A549 (cell line): ENCODE measurements around the gene LCNL1. TPM values are rescaled to one million over a fixed set of nuclear protein-coding genes. Genes with fewer than 3 reads are reported as not detected.

Experiments used
- ATAC-seq, 2 experiments: fragments of 200-7000 bp in 1 of 2; fragments of >200 bp in 1 of 2; cut with Nextera tagmentation in 1 of 2; cut with Tn5 transposase in 1 of 2; 3 replicates each; pipeline versions ENCODE4 v1.8.0 to v1.9.1; 2018 to 2020; ENCODE audit warnings: mild to moderate bottlenecking in 1 of 2, moderate library complexity in 1 of 2
- CTCF ChIA-PET: fragments of 300-600 bp; sonication (Branson Sonifier 250); formaldehyde crosslinking; extraction: SDS; loops from one replicate; lab custom pipeline; 2021; ENCODE audit warnings: antibody characterized with exemption, inconsistent platforms; lab: Yijun Ruan, JAX
- POLR2A ChIA-PET: fragments of 350-600 bp; formaldehyde crosslinking; extraction: SDS; loops from one replicate; lab custom pipeline; 2021; ENCODE audit warnings: antibody characterized with exemption, inconsistent platforms; lab: Yijun Ruan, JAX
- DNase-seq, 2 experiments: peaks; one replicate each; pipeline versions ENCODE4 v3.0.0 to v3.0.0-alpha.2; 2011 to 2016; ENCODE audit warnings: low read depth in 1 of 2, low spot score in 1 of 2
- FAIRE-seq: peaks from 2 replicates; lab custom pipeline; 2011; peaks lifted over from hg19 to GRCh38; lab: Jason Lieb, UNC
- H3K27ac ChIP-seq, 2 experiments: fragments of >200 bp; sonication (Bioruptor Twin); formaldehyde crosslinking; 3 replicates each; pipeline ENCODE4 v1.5.1; 2016 to 2017
- H3K4me1 ChIP-seq: fragments of >200 bp; sonication (Bioruptor Twin); formaldehyde crosslinking; 3 replicates; pipeline ENCODE4 v1.6.1; 2016
- H3K4me2 ChIP-seq: fragments of >200 bp; sonication (Bioruptor Twin); formaldehyde crosslinking; 3 replicates; pipeline ENCODE4 v1.6.1; 2016
- H3K4me3 ChIP-seq: fragments of >200 bp; sonication (Bioruptor Twin); formaldehyde crosslinking; 3 replicates; pipeline ENCODE4 v1.5.1; 2016
- H3K9me3 ChIP-seq: fragments of >200 bp; sonication (Bioruptor Twin); formaldehyde crosslinking; 3 replicates; pipeline ENCODE4 v1.6.1; 2016
- ATOH8 ChIP-seq: fragments of 250-450 bp; sonication (Bioruptor Pico); IDR thresholded peaks from 2 replicates; pipeline ENCODE4 v1.5.0; 2020; ENCODE audit warnings: low read depth, mild to moderate bottlenecking, moderate library complexity
- BCL3 ChIP-seq: fragments of >200 bp; sonication (Bioruptor Twin); formaldehyde crosslinking; IDR thresholded peaks from 3 replicates; pipeline ENCODE4 v1.6.1; 2016
- BHLHE40 ChIP-seq: IDR thresholded peaks from 2 replicates; pipeline ENCODE4 v1.6.1; 2012; ENCODE audit warnings: low read depth, low read length, inconsistent platforms
- CHD2 ChIP-seq: fragments of 150-350 bp; IDR thresholded peaks from 2 replicates; pipeline ENCODE4 v1.6.1; 2014; ENCODE audit warnings: low read length; ENCODE audit not compliant: partially characterized antibody
- CHD4 ChIP-seq: fragments of 200-600 bp; sonication (generic); IDR thresholded peaks from 2 replicates; pipeline ENCODE4 v1.6.1; 2016; ENCODE audit warnings: antibody characterized with exemption, mild to moderate bottlenecking, borderline replicate concordance
- E2F6 ChIP-seq: IDR thresholded peaks from 2 replicates; pipeline ENCODE4 v1.6.1; 2012; ENCODE audit warnings: low read depth, borderline replicate concordance
- EHF ChIP-seq: fragments of 250-450 bp; sonication (Bioruptor Pico); IDR thresholded peaks from 2 replicates; pipeline ENCODE4 v1.5.0; 2020; ENCODE audit warnings: mild to moderate bottlenecking
- EHMT2 ChIP-seq: fragments of 200-600 bp; sonication (generic); IDR thresholded peaks from 2 replicates; pipeline ENCODE4 v1.6.1; 2016; ENCODE audit warnings: antibody characterized with exemption, low read depth, mild to moderate bottlenecking, moderate library complexity
- EP300 ChIP-seq, 2 experiments: fragments of >200 bp; sonication (Bioruptor Twin); formaldehyde crosslinking; IDR thresholded peaks; 2 replicates in 1 of 2; 3 replicates in 1 of 2; pipeline ENCODE4 v1.6.1; 2016 to 2017
- ESRRA ChIP-seq: fragments of 150-350 bp; IDR thresholded peaks from 2 replicates; pipeline ENCODE4 v1.6.1; 2014; ENCODE audit warnings: mild to moderate bottlenecking, low read length, borderline replicate concordance
- FOSL2 ChIP-seq, 2 experiments: fragments of 450-650 bp in 1 of 2; fragments of >200 bp in 1 of 2; sonication (Bioruptor Twin) in 1 of 2; formaldehyde crosslinking; IDR thresholded peaks; 2 replicates each; pipeline versions ENCODE4 v1.5.0 to v1.6.1; 2016 to 2020; ENCODE audit warnings: mild to moderate bottlenecking in 1 of 2, moderate library complexity in 1 of 2
- FOXS1 ChIP-seq: fragments of 250-450 bp; sonication (Bioruptor Pico); IDR thresholded peaks from 2 replicates; pipeline ENCODE4 v1.5.0; 2020; ENCODE audit warnings: mild to moderate bottlenecking, moderate library complexity
- GATA3 ChIP-seq: IDR thresholded peaks from 2 replicates; pipeline ENCODE4 v1.6.1; 2012; ENCODE audit warnings: borderline replicate concordance
- HEYL ChIP-seq: fragments of 250-450 bp; sonication (Bioruptor Pico); IDR thresholded peaks from 2 replicates; pipeline ENCODE4 v1.8.0; 2021; ENCODE audit warnings: mild to moderate bottlenecking, moderate library complexity
- JUNB ChIP-seq: fragments of >200 bp; sonication (Bioruptor Twin); formaldehyde crosslinking; IDR thresholded peaks from 2 replicates; pipeline ENCODE4 v1.6.1; 2016
- NPAS2 ChIP-seq: fragments of 250-450 bp; sonication (Bioruptor Pico); IDR thresholded peaks from 2 replicates; pipeline ENCODE4 v1.8.0; 2022; ENCODE audit warnings: mild to moderate bottlenecking, moderate library complexity, borderline replicate concordance
- PHF8 ChIP-seq: fragments of 200-600 bp; sonication (generic); IDR thresholded peaks from 2 replicates; pipeline ENCODE4 v1.6.1; 2016; ENCODE audit warnings: low read depth, mild to moderate bottlenecking, antibody characterized with exemption, moderate library complexity, borderline replicate concordance
- POLR2A ChIP-seq: IDR thresholded peaks from 2 replicates; pipeline ENCODE4 v1.6.1; 2012; ENCODE audit warnings: mild to moderate bottlenecking, low read length
- RAD21 ChIP-seq, 2 experiments: fragments of >200 bp in 1 of 2; sonication (Bioruptor Twin) in 1 of 2; formaldehyde crosslinking in 1 of 2; IDR thresholded peaks in 1 of 2; conservative IDR thresholded peaks in 1 of 2; 2 replicates in 1 of 2; 3 replicates in 1 of 2; pipeline ENCODE4 v1.6.1; 2012 to 2018; ENCODE audit warnings: inconsistent platforms in 1 of 2
- RARB ChIP-seq: fragments of 250-450 bp; sonication (Bioruptor Pico); IDR thresholded peaks from 2 replicates; pipeline ENCODE4 v1.8.0; 2021; ENCODE audit warnings: mild to moderate bottlenecking, moderate library complexity
- REST ChIP-seq: fragments of 200-600 bp; sonication (generic); IDR thresholded peaks from 2 replicates; pipeline ENCODE4 v1.6.1; 2016; ENCODE audit warnings: antibody characterized with exemption, mild to moderate bottlenecking, moderate library complexity
- SMC3 ChIP-seq: fragments of >200 bp; sonication (Bioruptor Twin); formaldehyde crosslinking; IDR thresholded peaks from 3 replicates; pipeline ENCODE4 v1.6.1; 2018; ENCODE audit warnings: inconsistent platforms
- WGBS: methylation state at CpG from one replicate; pipeline ENCODE4 v1.1.6; 2017; ENCODE audit errors: missing lambda C conversion rate; 5-methylcytosine and 5-hydroxymethylcytosine counted together
- polyA plus RNA-seq, 4 experiments: library from polyadenylated mRNA; depleted of rRNA in 3 of 4; stranded (reverse); fragments of >200 nt; fragmentation: RNase III in 1 of 4; extraction: RNeasy Plus Mini Kit Qiagen cat#74134 plus additional on column Dnase treatment in 1 of 4; gene quantifications; 2 replicates in 3 of 4; 3 replicates in 1 of 4; pipeline ENCODE4 v1.2.3, GENCODE V29; 2011 to 2017

LCNL1 gene
- polyA plus RNA-seq, 2 of the 4 experiments (the other 2 are of a cell fraction) = 0.08 to 0.19 TPM

GRCh38 chr9:136945333-136946227 lies 37.2 kb upstream of the LCNL1 start:
- no peak for ATAC-seq
- H3K9me3 ChIP-seq = no peaks in the 10 kb centered on the region
- CTCF ChIA-PET = interaction anchor here (0.5 to 11.3 kb wide), 19 partner anchors 16 to 282 kb away, joined by 3 to 282 read pairs (median 5); partner anchors contain the start of genes ABCA2, FUT7, NPDC1 and PTGDS
- H3K27ac ChIP-seq = peak overlapping the region; percentile 68 to 98; a peak in 4 of 6 replicates
- TF ChIP-seq POLR2A (no peak), RAD21 (conservative IDR thresholded peaks at IDR 0.05 in 1 of 2, IDR thresholded peaks at IDR 0.05 in 1 of 2) (no peak), EHMT2 (no peak), NPAS2 (CRISPR knock-in tag) (no peak), ATOH8 (CRISPR knock-in tag) (no peak), FOXS1 (CRISPR knock-in tag) (no peak), RARB (CRISPR knock-in tag) (no peak), REST (no peak), BHLHE40 (no peak), GATA3 (no peak), EP300 (IDR thresholded peaks at IDR 0.05) (no peak), CHD4 (no peak), SMC3 (no peak), BCL3 (no peak), JUNB (no peak), HEYL (CRISPR knock-in tag) (no peak)
- TF ChIP-seq, all 56 proteins: peak for 0
- Histone ChIP-seq H3K4me2 (no peak overlapping the region; the same call in 1 of the 3 replicates), H3K4me3 (no peak overlapping the region), H3K4me1 (peaks cover 38% of the 10 kb centered on the region)
- FAIRE-seq (no peak), DNase-seq (no peak)
- 89% methylated on average over 24 of the region's 30 CpGs for WGBS
- POLR2A ChIA-PET = no interaction called here

- Histone ChIP-seq H3K4me2 (no peak overlapping the region), H3K4me3 (no peak overlapping the region), H3K9me3 (no peaks in the 10 kb centered on the region), H3K27ac (peak overlapping the region in 1 of 2 experiments; percentile 98; a peak in 3 of 6 replicates), H3K4me1 (peaks cover 43% of the 10 kb centered on the region)
- TF ChIP-seq E2F6 (no peak), EHF (CRISPR knock-in tag) (no peak), CHD2 (no peak), GATA3 (no peak), FOSL2 (IDR thresholded peaks at IDR 0.05) (no peak), FOSL2 (CRISPR knock-in tag; IDR thresholded peaks at IDR 0.05) (no peak), ESRRA (no peak), EP300 (IDR thresholded peaks at IDR 0.05) (no peak), PHF8 (no peak)
- DNase-seq = no peak
- POLR2A ChIA-PET = no interaction called here
- FAIRE-seq = no peak
- WGBS = 87% methylated on average over 20 of the region's 27 CpGs
- no peak for ATAC-seq
- CTCF ChIA-PET = interaction anchor here (0.7 to 11.3 kb wide), 15 partner anchors 22 to 281 kb away, joined by 3 to 282 read pairs (median 9); partner anchors contain the start of genes ABCA2, CLIC3, FUT7 and NPDC1
Measured at GRCh38 chr9:136946228-136947027, 36.4 kb upstream of the LCNL1 start.
